Measurements from ENCODE around the gene NGFR.

DNA sequence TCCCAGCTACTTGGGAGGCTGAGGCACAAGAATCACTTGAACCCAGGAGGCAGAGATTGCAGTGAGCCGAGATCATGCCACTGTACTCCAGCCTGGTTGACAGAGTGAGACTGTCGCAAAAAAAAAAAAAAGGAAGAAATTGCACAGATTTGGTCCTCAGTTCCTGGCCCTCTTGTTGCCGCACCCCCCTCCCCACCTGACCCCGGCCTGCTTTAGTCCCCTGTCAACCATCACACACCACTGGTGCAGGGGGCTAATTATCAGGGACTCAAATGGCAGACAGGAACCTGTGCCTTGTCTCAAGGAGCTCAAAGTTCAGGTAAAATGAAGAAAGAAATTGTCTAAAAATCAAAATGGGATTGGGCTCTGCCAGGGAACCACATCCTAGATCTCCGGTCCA lies 28.1 kb downstream of the NGFR start:
- no peak for TF ChIP-seq CTCF (IDR thresholded peaks at IDR 0.05)
- no peak for TF ChIP-seq POLR2A (IDR thresholded peaks at IDR 0.05)

All from testis (tissue), 2 donors.